RWPE2 (cell line): Measurements from ENCODE around the gene RAD9A.

Source experiments
- ATAC-seq: fragments of 200-7000 bp; cut with Tn5 transposase; 3 replicates; pipeline ENCODE4 v1.9.1; 2021; ENCODE audit warnings: low read depth
- DNase-seq: peaks from one replicate; pipeline ENCODE4 v3.0.0-alpha.2; 2020; ENCODE audit warnings: low spot score
- H3K27ac ChIP-seq: fragments of 450-650 bp; 2 replicates; pipeline ENCODE4 v1.5.1; 2017; ENCODE audit warnings: mild to moderate bottlenecking; ENCODE audit not compliant: poor library complexity, severe bottlenecking
- H3K27me3 ChIP-seq: fragments of 250-450 bp; sonication (Bioruptor Pico); 2 replicates; pipeline ENCODE4 v1.5.1; 2021; ENCODE audit warnings: mild to moderate bottlenecking, moderate library complexity; ENCODE audit not compliant: insufficient read depth, poor library complexity, severe bottlenecking
- H3K36me3 ChIP-seq: fragments of 250-450 bp; sonication (Bioruptor Pico); 2 replicates; pipeline ENCODE4 v1.5.1; 2020; ENCODE audit warnings: low read depth, mild to moderate bottlenecking, moderate library complexity
- H3K4me1 ChIP-seq: fragments of 250-450 bp; sonication (Bioruptor Pico); 2 replicates; pipeline ENCODE4 v1.5.1; 2021; ENCODE audit warnings: mild to moderate bottlenecking, moderate library complexity; ENCODE audit not compliant: insufficient read depth, poor library complexity, severe bottlenecking
- H3K4me3 ChIP-seq: fragments of 250-450 bp; sonication (Bioruptor Pico); 2 replicates; pipeline ENCODE4 v1.5.1; 2021; ENCODE audit warnings: mild to moderate bottlenecking, moderate library complexity; ENCODE audit not compliant: severe bottlenecking
- H3K9me3 ChIP-seq: fragments of 250-450 bp; sonication (Bioruptor Pico); 2 replicates; pipeline ENCODE4 v1.5.1; 2021; ENCODE audit warnings: mild to moderate bottlenecking, moderate library complexity; ENCODE audit not compliant: severe bottlenecking
- TF ChIP-seq, protein P1 (sequence below): fragments of 450-650 bp; IDR thresholded peaks from one replicate; pipeline ENCODE4 v1.5.1; 2017; ENCODE audit warnings: mild to moderate bottlenecking, moderate library complexity; ENCODE audit not compliant: poor library complexity, severe bottlenecking

RAD9A gene

DNA sequence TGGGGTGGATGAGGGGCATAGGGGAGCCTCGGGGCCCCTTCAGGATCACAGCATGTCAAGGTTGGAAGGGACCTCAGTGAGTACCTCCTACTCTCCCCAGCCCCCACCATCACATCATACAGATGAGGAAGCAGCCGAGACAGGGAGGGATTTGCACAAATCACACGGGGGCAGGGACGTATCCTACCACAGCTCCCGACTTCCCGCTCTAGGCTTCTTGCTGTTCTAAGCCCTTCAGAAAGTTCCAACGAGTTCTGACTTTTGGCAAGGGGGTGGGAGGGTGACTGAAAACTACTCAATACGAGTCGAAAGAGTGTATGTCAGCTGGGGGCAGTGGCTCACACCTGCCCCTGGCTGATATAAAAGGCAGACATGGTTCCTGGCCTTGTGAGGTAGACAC lies 4.7 kb upstream of the RAD9A start:
- Histone ChIP-seq H3K4me1 (peaks cover 11% of the 10 kb centered on the region), H3K36me3 (no peaks in the 10 kb centered on the region), H3K9me3 (no peaks in the 10 kb centered on the region), H3K27me3 (no peaks in the 10 kb centered on the region), H3K27ac (no peak overlapping the region), H3K4me3 (no peak overlapping the region)
- ATAC-seq = no peak
- DNase-seq = no peak
- TF ChIP-seq, protein P1, sequence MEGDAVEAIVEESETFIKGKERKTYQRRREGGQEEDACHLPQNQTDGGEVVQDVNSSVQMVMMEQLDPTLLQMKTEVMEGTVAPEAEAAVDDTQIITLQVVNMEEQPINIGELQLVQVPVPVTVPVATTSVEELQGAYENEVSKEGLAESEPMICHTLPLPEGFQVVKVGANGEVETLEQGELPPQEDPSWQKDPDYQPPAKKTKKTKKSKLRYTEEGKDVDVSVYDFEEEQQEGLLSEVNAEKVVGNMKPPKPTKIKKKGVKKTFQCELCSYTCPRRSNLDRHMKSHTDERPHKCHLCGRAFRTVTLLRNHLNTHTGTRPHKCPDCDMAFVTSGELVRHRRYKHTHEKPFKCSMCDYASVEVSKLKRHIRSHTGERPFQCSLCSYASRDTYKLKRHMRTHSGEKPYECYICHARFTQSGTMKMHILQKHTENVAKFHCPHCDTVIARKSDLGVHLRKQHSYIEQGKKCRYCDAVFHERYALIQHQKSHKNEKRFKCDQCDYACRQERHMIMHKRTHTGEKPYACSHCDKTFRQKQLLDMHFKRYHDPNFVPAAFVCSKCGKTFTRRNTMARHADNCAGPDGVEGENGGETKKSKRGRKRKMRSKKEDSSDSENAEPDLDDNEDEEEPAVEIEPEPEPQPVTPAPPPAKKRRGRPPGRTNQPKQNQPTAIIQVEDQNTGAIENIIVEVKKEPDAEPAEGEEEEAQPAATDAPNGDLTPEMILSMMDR = no peak

DNA sequence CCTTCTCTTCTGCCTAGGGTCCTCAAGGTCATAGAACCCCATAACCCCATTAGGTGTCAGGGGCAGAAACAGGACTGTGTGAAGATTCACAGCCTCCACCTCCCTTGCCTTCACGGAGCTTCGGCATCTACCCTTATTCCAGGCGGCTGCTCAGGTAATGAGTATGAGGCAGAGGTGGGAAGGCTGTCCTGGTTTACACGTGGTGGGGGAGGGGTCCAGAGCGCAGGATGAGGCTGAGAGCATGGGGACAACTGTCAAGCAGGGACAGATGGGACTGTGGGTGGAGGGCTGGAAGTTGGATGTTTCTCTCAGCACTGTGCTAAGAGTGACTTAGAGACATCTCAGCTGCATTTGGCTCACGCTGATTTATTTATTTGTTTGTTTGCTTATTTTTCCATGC lies 4.3 kb upstream of the RAD9A start:
- Histone ChIP-seq H3K4me3 (no peak overlapping the region), H3K27ac (no peak overlapping the region), H3K4me1 (peaks cover 11% of the 10 kb centered on the region), H3K36me3 (no peaks in the 10 kb centered on the region), H3K27me3 (no peaks in the 10 kb centered on the region), H3K9me3 (no peaks in the 10 kb centered on the region)
- TF ChIP-seq, protein P1 = no peak
- ATAC-seq = no peak
- DNase-seq = no peak

DNA sequence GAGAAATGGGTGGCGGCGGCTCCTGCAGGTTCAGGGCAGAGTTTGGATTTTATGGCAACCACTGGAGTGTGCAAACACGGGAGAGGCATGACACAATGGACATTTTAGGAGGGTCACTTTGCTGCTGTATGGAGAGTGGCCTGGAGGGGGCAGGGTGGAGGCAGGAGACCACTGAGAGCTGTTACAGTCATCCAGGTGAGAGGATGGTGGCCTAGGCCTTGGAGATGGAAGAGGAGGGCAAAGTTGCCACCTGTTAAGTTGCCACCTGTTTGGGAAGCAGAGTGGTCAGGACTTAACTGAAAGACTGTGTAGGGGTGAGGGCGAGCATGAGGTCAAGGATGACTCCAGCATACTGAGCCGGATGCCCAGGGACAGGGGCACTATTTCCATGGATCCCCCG lies 2.3 kb upstream of the RAD9A start:
- H3K4me1 ChIP-seq = peaks cover 8% of the 10 kb centered on the region
- no peaks in the 10 kb centered on the region for H3K27me3 ChIP-seq
- H3K36me3 ChIP-seq = peaks cover 11% of the 10 kb centered on the region; the same call in 1 of the 2 replicates
- TF ChIP-seq, protein P1 = peak; percentile 43
- H3K4me3 ChIP-seq = no peak overlapping the region
- no peaks in the 10 kb centered on the region for H3K9me3 ChIP-seq
- peak; percentile 8; the same call in 1 of the 3 replicates for ATAC-seq
- no peak for DNase-seq
- no peak overlapping the region for H3K27ac ChIP-seq

DNA sequence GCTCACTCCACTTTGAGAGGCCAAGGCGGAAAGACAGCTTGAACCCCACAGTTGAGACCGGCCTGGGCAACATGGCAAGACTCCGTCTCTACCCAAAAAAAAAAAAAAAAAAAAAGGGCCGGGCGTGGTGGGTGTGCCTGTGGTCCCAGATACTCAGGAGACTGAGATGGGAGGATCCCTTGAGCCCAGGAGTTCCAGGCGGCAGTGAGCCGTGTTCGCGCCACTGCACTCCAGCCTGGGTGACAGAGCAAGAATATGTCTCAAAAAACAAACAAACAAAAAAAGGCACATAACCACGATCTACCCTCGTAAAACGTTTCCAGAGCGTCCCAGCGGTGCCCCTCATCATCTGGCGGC lies 861 bp upstream of the RAD9A start:
- ATAC-seq = no peak
- Histone ChIP-seq H3K4me3 (peak overlapping the region; percentile 71), H3K27me3 (no peaks in the 10 kb centered on the region), H3K4me1 (no peaks in the 10 kb centered on the region), H3K27ac (peak overlapping the region; percentile 60), H3K36me3 (peaks cover 11% of the 10 kb centered on the region), H3K9me3 (no peaks in the 10 kb centered on the region)
- DNase-seq = no peak
- TF ChIP-seq, protein P1 = no peak

DNA sequence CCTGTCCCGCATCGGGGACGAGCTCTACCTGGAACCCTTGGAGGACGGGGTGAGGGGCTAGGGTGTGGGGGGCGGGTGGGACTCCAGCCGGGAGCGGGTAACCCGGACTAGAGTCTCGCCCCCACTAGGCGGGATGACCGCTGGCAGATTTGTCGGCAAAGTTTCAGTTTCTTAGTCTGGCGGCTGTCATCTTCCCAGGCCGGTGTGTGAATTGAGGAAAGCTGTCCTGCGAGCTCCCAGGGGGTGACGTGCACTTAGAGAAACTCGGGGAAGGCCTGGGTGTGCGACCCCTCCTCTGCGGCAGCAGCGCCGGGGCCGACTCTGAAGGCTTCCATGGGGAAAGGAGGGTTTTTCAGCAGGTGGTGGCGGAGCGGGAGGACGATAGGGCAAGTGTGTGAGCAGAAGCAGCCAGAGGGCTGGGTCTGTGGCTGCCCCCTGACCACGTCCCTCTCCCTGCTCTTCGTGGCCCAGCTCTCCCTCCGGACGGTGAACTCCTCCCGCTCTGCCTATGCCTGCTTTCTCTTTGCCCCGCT lies 463 bp downstream of the RAD9A start:
- H3K27ac ChIP-seq = peak overlapping the region; percentile 60

More for the DNA sequence above, 463 bp downstream of the RAD9A start:
- Histone ChIP-seq H3K4me3 (peak overlapping the region; percentile 71), H3K9me3 (no peaks in the 10 kb centered on the region), H3K36me3 (peaks cover 18% of the 10 kb centered on the region), H3K4me1 (no peaks in the 10 kb centered on the region), H3K27me3 (no peaks in the 10 kb centered on the region)
- DNase-seq (no peak), ATAC-seq (peak; percentile 15)
- TF ChIP-seq, protein P1 = no peak
